HG03439 (cell line): ENCODE results near the gene PATJ.

Experiments used
- ATAC-seq: cut with Tn5 transposase; IDR thresholded peaks from one replicate; pipeline ENCODE4 v1.9.1; 2021; ENCODE audit warnings: mild to moderate bottlenecking, moderate library complexity; ENCODE audit not compliant: unreplicated experiment

The PATJ gene

GRCh38 chr1:62043154-62043553, 300.9 kb downstream of the PATJ start:
- ATAC-seq, result no peak

DNA sequence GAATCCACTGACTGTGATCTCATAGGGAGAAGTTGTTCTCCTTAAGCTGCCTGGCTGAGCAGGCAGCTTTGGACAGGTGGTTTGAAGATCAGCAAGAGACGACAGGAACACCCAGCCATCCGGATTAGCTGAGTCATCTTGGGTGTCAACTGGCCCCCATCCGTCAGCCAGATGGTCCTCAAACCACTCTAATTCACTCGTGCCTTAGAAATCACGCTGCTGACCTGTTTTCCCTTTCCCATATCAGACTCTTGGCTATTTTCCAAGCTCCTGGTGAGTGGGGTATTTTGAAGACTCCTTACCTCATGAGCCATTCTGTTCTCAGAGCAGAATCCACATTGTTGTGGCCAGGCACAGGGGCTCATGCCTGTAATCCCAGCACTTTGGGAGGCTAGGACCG, 303.3 kb downstream of the PATJ start:
- ATAC-seq, result no peak

DNA sequence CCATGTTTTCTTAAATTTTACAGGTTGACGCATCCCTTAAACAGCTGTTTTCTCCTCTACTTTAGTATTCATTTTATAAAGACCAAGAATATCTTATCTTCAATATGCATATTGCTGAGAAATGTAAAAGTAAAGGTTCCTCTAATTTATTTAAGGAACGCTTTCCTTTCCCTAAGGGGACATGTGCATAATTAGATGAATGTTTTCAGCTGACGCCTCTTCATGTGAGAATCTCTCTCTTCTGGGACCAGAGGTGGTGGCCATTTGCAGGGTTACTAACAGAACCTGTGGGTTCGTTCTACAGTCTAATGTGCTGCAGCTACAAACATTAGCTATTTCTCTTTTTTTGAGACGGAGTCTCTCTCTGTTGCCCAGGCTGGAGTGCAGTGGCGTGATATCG, 304.6 kb downstream of the PATJ start:
- ATAC-seq, result no peak

DNA sequence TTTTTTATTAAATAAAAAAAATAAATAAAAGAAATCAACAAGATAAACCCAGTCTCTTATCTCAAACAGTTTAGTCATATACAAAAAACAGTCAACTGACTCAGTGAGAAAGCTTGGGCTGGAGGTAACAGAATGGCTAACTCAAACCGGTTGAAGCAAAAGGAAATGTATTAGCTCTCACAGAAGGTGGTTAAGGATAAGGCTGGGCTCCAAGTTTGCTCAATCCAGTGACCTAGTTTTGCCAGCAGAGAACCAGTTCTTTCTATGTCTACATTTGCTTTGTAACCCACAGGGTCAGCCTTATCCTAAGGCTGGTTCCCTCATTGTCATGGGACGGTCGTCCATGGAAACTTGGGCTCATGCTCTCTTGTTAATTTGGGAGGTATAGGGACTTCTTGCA, 307.9 kb downstream of the PATJ start:
- ATAC-seq, result no peak

GRCh38 chr1:62052946-62053345, 310.7 kb downstream of the PATJ start:
- no peak for ATAC-seq

DNA sequence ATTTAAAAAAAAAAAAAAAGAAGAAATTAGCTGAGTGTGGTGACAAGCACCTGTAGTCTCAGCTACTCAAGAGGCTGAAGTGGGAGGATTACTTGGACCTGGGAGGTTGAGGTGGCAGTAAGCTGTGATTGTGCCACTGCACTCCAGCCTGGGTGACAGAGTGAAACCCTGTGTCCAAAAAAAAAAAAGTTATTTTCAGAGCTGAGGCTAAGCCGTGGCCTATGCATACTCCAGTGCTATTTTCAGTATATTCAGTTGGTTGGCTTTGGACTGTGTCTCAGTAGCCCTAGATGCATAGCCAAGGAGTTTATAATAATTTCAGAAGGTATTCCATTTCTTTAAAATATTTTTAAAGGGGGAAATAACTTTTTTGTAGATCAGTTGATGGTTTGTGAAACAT, 311.9 kb downstream of the PATJ start:
- no peak for ATAC-seq

DNA sequence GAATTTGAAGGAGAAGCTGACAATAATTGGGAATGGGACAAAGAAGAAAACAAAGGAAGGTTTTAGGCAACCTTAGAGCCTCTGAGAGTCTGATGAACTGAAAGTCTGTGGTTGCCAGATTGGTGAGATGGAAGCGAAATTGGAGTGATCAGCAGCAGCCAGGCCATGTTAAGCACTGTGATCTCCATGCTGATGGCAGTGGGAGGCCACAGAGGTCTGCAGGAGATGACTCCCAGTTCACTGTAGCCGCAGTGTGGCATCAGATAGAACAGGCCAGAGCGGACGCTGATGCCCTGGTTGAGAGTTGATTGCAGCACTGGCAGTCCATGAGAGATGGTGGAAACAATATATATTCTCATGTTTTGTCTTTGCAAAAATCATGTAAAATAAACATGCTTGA, 314.9 kb downstream of the PATJ start:
- no peak for ATAC-seq

DNA sequence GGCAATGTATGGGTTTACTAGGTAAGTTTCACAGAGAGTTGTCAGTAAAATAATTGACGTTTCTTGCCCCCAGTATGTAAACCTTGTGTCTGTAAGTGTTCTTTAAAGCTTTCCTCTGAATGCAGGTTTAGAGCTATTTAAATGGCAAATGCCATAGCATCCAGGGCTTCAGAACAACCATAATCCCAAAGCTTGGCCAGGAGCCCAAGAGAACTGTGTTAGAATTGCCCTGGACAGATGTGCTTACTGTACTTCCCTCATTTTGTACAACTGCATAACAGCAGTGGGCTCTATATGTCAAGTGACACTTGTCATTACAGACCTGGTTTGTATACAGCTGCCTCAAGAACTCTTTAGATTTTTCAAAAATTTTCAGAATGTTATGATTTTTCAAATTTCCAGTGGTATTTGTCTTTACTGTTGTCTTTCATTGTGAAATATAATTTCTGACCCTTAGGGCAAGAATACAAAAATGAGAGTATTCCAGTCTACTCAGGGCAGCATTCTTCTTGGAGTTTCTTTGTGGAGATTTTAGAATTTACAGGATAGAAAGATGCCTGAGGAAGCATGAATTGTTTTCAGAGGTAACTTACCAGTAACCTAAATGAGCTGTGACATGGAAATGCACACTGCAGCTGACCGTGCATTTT, 315.5 kb downstream of the PATJ start:
- ATAC-seq, result no peak

- no peak for ATAC-seq
Observed at GRCh38 chr1:62058956-62059355, 316.7 kb downstream of the PATJ start.

GRCh38 chr1:62062087-62062486, 319.8 kb downstream of the PATJ start:
- no peak for ATAC-seq

- ATAC-seq, result no peak
Observed at GRCh38 chr1:62064829-62065407, 322.6 kb downstream of the PATJ start.

- ATAC-seq, result no peak
Observed at GRCh38 chr1:62066713-62067112, 324.4 kb downstream of the PATJ start.

DNA sequence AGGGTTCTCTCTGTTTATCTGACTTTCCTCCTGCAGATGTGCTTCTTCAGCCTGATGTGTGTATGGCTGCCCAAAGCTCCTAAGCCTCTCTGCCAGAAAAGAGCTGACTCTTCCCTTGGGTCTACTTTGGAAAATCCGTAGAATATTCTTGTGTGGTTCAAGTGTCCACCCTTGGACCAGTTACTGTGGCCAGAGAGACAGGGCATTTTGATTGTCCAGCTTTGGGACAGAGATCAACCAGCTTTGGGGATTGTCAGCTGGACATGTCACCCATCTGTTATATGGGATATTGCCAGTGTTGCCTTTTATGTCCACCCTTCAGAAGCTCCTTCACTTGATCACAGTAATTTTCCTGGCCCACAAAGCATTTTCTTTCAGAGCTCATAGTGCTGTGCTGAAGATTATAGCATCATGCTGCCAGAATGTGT, 326.1 kb downstream of the PATJ start:
- ATAC-seq, result no peak

- ATAC-seq, result no peak
Observed at GRCh38 chr1:62068978-62069377, 326.7 kb downstream of the PATJ start.

DNA sequence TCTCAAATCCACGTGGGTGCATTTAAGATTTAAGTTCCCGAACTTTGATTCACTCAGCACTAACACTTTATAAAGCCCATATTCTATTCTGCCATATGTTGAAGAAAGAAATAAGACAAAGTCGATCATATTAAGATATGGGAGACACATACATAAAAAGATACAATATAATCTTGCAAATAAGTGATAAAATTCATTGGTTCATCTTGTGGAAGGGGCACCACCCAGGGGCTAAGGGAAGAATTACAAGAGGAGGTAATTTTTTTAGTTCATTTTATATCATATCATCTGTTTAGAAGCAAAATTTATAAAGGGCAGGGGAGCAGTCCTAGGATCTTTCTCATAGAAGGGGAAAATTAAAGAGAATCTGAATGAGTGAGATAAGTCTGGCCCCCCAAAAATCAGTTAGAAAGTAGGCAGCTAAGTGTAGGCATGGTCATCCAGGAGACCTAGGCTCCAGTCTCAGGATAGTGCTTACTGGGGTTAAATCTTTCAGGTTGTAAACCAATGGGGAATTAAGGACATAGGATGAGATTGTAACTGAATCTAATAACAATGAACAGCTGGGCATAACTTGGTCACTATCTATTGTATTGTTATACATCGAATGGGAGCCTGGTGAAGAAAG, 328.2 kb downstream of the PATJ start:
- ATAC-seq, result no peak

DNA sequence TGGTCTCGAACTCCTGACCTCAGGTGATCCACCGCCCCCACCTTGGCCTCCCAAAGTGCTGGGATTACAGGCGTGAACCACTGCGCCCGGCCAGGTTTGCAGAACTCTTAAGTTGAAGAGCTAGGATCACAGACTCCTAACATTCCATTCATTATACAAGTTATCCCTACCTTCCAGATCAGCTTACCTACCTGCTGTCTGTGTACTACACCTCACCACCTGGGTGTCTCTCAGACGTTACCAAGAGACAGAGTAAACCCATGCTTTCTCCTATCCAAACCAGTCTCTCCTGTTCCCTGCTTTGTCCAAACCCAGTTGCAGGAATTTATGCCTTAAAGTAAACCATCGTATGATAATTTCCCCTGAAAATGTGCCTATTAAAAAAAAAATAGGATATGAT, 329.4 kb downstream of the PATJ start:
- no peak for ATAC-seq

- ATAC-seq, result no peak
Observed at GRCh38 chr1:62076286-62076685, 334.0 kb downstream of the PATJ start.

DNA sequence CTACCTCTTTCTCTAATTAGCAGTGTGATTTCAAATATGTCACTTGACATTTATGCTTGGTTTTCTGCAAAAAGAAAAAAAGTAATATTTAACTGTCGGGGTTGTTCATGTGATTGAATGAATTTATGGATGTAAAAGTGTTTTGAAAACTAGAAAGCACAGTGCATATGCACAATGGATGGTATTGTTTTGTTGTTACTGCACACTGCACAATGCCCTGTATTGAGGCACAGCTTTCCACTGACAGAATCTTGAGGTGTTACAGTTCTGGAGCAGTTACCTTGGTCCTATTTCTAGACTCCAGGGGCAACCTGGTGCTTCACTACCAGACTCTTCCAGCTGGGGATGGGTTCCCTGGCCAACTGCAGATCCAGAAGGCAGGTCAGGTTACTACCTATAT, 335.5 kb downstream of the PATJ start:
- ATAC-seq, result no peak

GRCh38 chr1:62082456-62083363, 340.4 kb downstream of the PATJ start:
- ATAC-seq, result no peak

- no peak for ATAC-seq
Observed at GRCh38 chr1:62084310-62084890, 342.1 kb downstream of the PATJ start.

GRCh38 chr1:62088439-62088838, 346.2 kb downstream of the PATJ start:
- ATAC-seq, result no peak
